NCI-H82 treated with DMSO at 0.1 percent for 48 hours (cell line): ENCODE measurements around the gene PSMG4.

ENCODE experiments used
- DNase-seq: peaks from one replicate; lab custom pipeline; 2025; ENCODE audit not compliant: unreplicated experiment; lab: John Stamatoyannopoulos, UW

Gene PSMG4

GRCh38 chr6:3305831-3306230 is 47.1 kb downstream of the PSMG4 start:
- DNase-seq: no peak

- DNase-seq: peak; percentile 40
Observed at GRCh38 chr6:3306848-3307247, 48.1 kb downstream of the PSMG4 start.

- DNase-seq: no peak
Observed at GRCh38 chr6:3307436-3307835, 48.7 kb downstream of the PSMG4 start.

GRCh38 chr6:3308106-3308505 is 49.4 kb downstream of the PSMG4 start:
- DNase-seq: no peak

GRCh38 chr6:3309391-3310050 is 50.8 kb downstream of the PSMG4 start:
- no peak for DNase-seq

- DNase-seq: no peak
Observed at GRCh38 chr6:3310051-3310448, 51.3 kb downstream of the PSMG4 start.

- no peak for DNase-seq
Observed at GRCh38 chr6:3310703-3311102, 52.0 kb downstream of the PSMG4 start.

- no peak for DNase-seq
Observed at GRCh38 chr6:3311826-3312225, 53.1 kb downstream of the PSMG4 start.

GRCh38 chr6:3312604-3313231 is 54.0 kb downstream of the PSMG4 start:
- no peak for DNase-seq

GRCh38 chr6:3314176-3314575 is 55.4 kb downstream of the PSMG4 start:
- DNase-seq: no peak

GRCh38 chr6:3314621-3315467 is 56.1 kb downstream of the PSMG4 start:
- no peak for DNase-seq

- no peak for DNase-seq
Observed at GRCh38 chr6:3315841-3316240, 57.1 kb downstream of the PSMG4 start.

GRCh38 chr6:3316331-3316730 is 57.6 kb downstream of the PSMG4 start:
- no peak for DNase-seq

- no peak for DNase-seq
Observed at GRCh38 chr6:3316818-3317217, 58.1 kb downstream of the PSMG4 start.
